GM12878 (cell line): ENCODE measurements around the gene FNDC3B. TPM values are rescaled to one million over a fixed set of nuclear protein-coding genes. Genes with fewer than 3 reads are reported as not detected.

ENCODE experiments used
- ATAC-seq: fragments of 200-7000 bp; cut with Tn5 transposase; 3 replicates; pipeline ENCODE4 v1.9.1; 2020; ENCODE audit warnings: mild to moderate bottlenecking, moderate library complexity
- BruUV-seq: library from RNA; stranded (reverse); fragments of 400-500 nt; replicated peaks from 2 replicates; lab custom pipeline; 2021; lab: Mats Ljungman, UMichigan
- CTCF ChIA-PET: fragments of 300-600 bp; sonication (Branson Sonifier 250); formaldehyde crosslinking; extraction: SDS; loops from one replicate; lab custom pipeline; 2021; ENCODE audit warnings: inconsistent platforms; lab: Yijun Ruan, JAX
- POLR2A ChIA-PET: fragments of 350-600 bp; formaldehyde crosslinking; extraction: SDS; loops from one replicate; lab custom pipeline; 2021; ENCODE audit warnings: inconsistent platforms; lab: Charles Lee
- RAD21 ChIA-PET: fragments of 300-600 bp; sonication (Branson Sonifier 250); formaldehyde crosslinking; loops from one replicate; lab custom pipeline; 2023; ENCODE audit warnings: antibody characterized with exemption; ENCODE audit not compliant: unreplicated experiment; lab: Charles Lee
- SMC1A ChIA-PET: fragments of 300-600 bp; sonication (Branson Sonifier 250); formaldehyde crosslinking; loops from one replicate; lab custom pipeline; 2023; ENCODE audit not compliant: unreplicated experiment, uncharacterized antibody; lab: Charles Lee
- DNase-seq: peaks from one replicate; pipeline ENCODE4 v3.0.0-alpha.2; 2011; ENCODE audit warnings: low read depth, low spot score
- FAIRE-seq: peaks from 3 replicates; lab custom pipeline; 2011; peaks lifted over from hg19 to GRCh38; lab: Jason Lieb, UNC
- H2AFZ ChIP-seq: 2 replicates; pipeline ENCODE4 v1.6.0; 2011; ENCODE audit warnings: low read depth, low read length, control low read depth; ENCODE audit not compliant: control insufficient read depth
- H3K27ac ChIP-seq: 2 replicates; pipeline ENCODE4 v1.5.1; 2011; ENCODE audit warnings: control low read depth; ENCODE audit not compliant: control insufficient read depth, insufficient read depth
- H3K27me3 ChIP-seq, 2 experiments: replicated peaks in 1 of 2; 2 replicates each; pipeline versions ENCODE4 v1.6.0 to v1.6.1; 2011; ENCODE audit warnings: low read length in 1 of 2; ENCODE audit not compliant: control insufficient read depth in 2 of 2, insufficient read depth in 2 of 2
- H3K36me3 ChIP-seq, 2 experiments: 2 replicates each; pipeline ENCODE4 v1.5.1; 2011; ENCODE audit warnings: low read length in 1 of 2; ENCODE audit not compliant: control insufficient read depth in 2 of 2, insufficient read depth in 2 of 2
- H3K4me1 ChIP-seq: 2 replicates; pipeline ENCODE4 v1.6.1; 2011; ENCODE audit warnings: mild to moderate bottlenecking, low read length, moderate library complexity, mixed read lengths; ENCODE audit not compliant: control insufficient read depth, insufficient read depth
- H3K4me2 ChIP-seq: 2 replicates; pipeline ENCODE4 v1.6.0; 2011; ENCODE audit warnings: control low read depth; ENCODE audit not compliant: control insufficient read depth, insufficient read depth
- H3K4me3 ChIP-seq: fragments of 200-600 bp; sonication (generic); 2 replicates; pipeline ENCODE4 v1.5.1; 2016
- H3K79me2 ChIP-seq: 2 replicates; pipeline ENCODE4 v1.6.0; 2011; ENCODE audit warnings: low read length; ENCODE audit not compliant: control insufficient read depth, insufficient read depth
- H3K9ac ChIP-seq: 2 replicates; pipeline ENCODE4 v1.8.0; 2011; ENCODE audit warnings: low read length, control low read depth, mixed read lengths; ENCODE audit not compliant: control insufficient read depth, insufficient read depth
- H3K9me3 ChIP-seq: replicated peaks from 3 replicates; pipeline ENCODE4 v1.5.1; 2011; ENCODE audit warnings: mild to moderate bottlenecking, low read length; ENCODE audit not compliant: control insufficient read depth, insufficient read depth
- H4K20me1 ChIP-seq: 2 replicates; pipeline ENCODE4 v1.6.0; 2011; ENCODE audit not compliant: control insufficient read depth, insufficient read depth
- BRCA1 ChIP-seq: IDR thresholded peaks from 2 replicates; pipeline ENCODE4 v1.6.1; 2011; ENCODE audit warnings: low read depth, low read length, improper control_type of control experiment
- NFXL1 ChIP-seq: fragments of 450-650 bp; IDR thresholded peaks from 2 replicates; pipeline ENCODE4 v1.6.1; 2017; ENCODE audit warnings: antibody characterized with exemption, mild to moderate bottlenecking, borderline replicate concordance
- PBX3 ChIP-seq: IDR thresholded peaks from 2 replicates; pipeline ENCODE4 v1.6.1; 2011; ENCODE audit warnings: mild to moderate bottlenecking, low read depth, low read length, moderate library complexity; ENCODE audit not compliant: insufficient replicate concordance
- SMAD1 ChIP-seq: fragments of 450-650 bp; IDR thresholded peaks from 2 replicates; pipeline ENCODE4 v1.6.1; 2018; ENCODE audit warnings: mild to moderate bottlenecking, low read depth; ENCODE audit not compliant: partially characterized antibody
- TARDBP ChIP-seq: IDR thresholded peaks from 2 replicates; pipeline ENCODE4 v1.6.1; 2016; ENCODE audit warnings: borderline replicate concordance
- TCF12 ChIP-seq: IDR thresholded peaks from 2 replicates; pipeline ENCODE4 v1.6.1; 2011; ENCODE audit warnings: low read depth, mild to moderate bottlenecking, low read length
- USF2 ChIP-seq: IDR thresholded peaks from 2 replicates; pipeline ENCODE4 v1.6.1; 2011; ENCODE audit warnings: low read depth, low read length, improper control_type of control experiment, borderline replicate concordance
- ZBTB11 ChIP-seq: fragments of 450-650 bp; formaldehyde crosslinking; IDR thresholded peaks from 2 replicates; pipeline ENCODE4 v1.5.0; 2022; ENCODE audit warnings: mild to moderate bottlenecking, missing genetic modification characterization
- ZBTB4 ChIP-seq: fragments of 450-650 bp; formaldehyde crosslinking; IDR thresholded peaks from 2 replicates; pipeline ENCODE4 v1.4.0; 2022; ENCODE audit warnings: mild to moderate bottlenecking, moderate library complexity
- ZSCAN29 ChIP-seq: fragments of 450-650 bp; IDR thresholded peaks from 2 replicates; pipeline ENCODE4 v1.6.1; 2017; ENCODE audit warnings: mild to moderate bottlenecking, moderate library complexity
- WGBS: methylation state at CpG from one replicate; pipeline ENCODE4 v1.1.6; 2016; ENCODE audit warnings: low lambda C conversion rate; ENCODE audit not compliant: insufficient replicate concordance, insufficient coverage; ENCODE audit errors: missing lambda C conversion rate; 5-methylcytosine and 5-hydroxymethylcytosine counted together
- in situ Hi-C: fragments of 300-500 bp; cut with MboI; formaldehyde crosslinking; loops from 9 replicates; pipeline ENCODE4 v1.14.3; 2018; ENCODE audit warnings: mixed read lengths
- intact Hi-C: fragments of 100-400 bp; cut with micrococcal nuclease; formaldehyde crosslinking; loops from one replicate; pipeline ENCODE4 v1.14.2; 2022; ENCODE audit not compliant: unreplicated experiment
- polyA plus RNA-seq, 11 experiments: library from polyadenylated mRNA; depleted of rRNA in 4 of 11; unstranded in 6 of 11; stranded (reverse) in 5 of 11; fragments of >200 nt; fragmentation: Nextera tagmentation in 4 of 11; fragmentation: Illumina TruSeq in 1 of 11; extraction: Ambion mirVana in 4 of 11; extraction: Trizol in 1 of 11; gene quantifications; 1 replicate in 1 of 11; 2 replicates in 10 of 11; pipeline versions ENCODE4 v1.2.1 to v1.2.3, GENCODE V29; 2011 to 2016; ENCODE audit warnings: inconsistent platforms in 2 of 11, missing spikeins in 2 of 11, low read depth in 1 of 11
- total RNA-seq, 4 experiments: library from RNA; depleted of rRNA in 3 of 4; stranded (reverse); fragments of >200 nt in 3 of 4; fragmentation: Illumina TruSeq in 1 of 4; extraction: Trizol in 1 of 4; gene quantifications; 2 replicates each; pipeline versions ENCODE4 v1.2.1 to v1.2.3, GENCODE V29; 2013 to 2021

The FNDC3B gene
- total and polyA plus RNA-seq, 10 of the 15 experiments (the other 5 are each of a cell fraction or from before 2014, with no cell fraction given) = 7.9 to 35.0 (median 18.5) TPM

- ATAC-seq (no peak), DNase-seq (no peak), FAIRE-seq (no peak)
- H3K4me2 ChIP-seq = no peak overlapping the region
- BruUV-seq = no TSS peak
- H3K4me1 ChIP-seq = no peaks in the 10 kb centered on the region
- H2AFZ ChIP-seq = no peak overlapping the region
- RAD21 ChIA-PET = no interaction called here
- POLR2A ChIA-PET = no interaction called here
- no peaks in the 10 kb centered on the region for H3K79me2 ChIP-seq
- H3K4me3 ChIP-seq = no peak overlapping the region
- TF ChIP-seq TARDBP = no peak
- TF ChIP-seq ZSCAN29 = no peak
- TF ChIP-seq PBX3 = no peak
- TF ChIP-seq ZBTB11 (CRISPR knock-in tag) = no peak
- no peak for TF ChIP-seq SMAD1
- TF ChIP-seq NFXL1 = no peak
- TF ChIP-seq TCF12 = no peak
- no peak for TF ChIP-seq USF2
- no peak for TF ChIP-seq BRCA1
- TF ChIP-seq ZBTB4 = no peak
- 79% methylated on average over 7 of the region's 7 CpGs for WGBS
- in situ Hi-C loops = no loop called here
- no peaks in the 10 kb centered on the region for H3K27me3 ChIP-seq
- no peaks in the 10 kb centered on the region for H3K9me3 ChIP-seq
- CTCF ChIA-PET = interaction anchor here (1.7 kb wide), 1 partner anchor 11 kb away, joined by 3 read pairs; no protein-coding TSS in a partner anchor
- SMC1A ChIA-PET = no interaction called here
- no peak overlapping the region for H3K9ac ChIP-seq
- intact Hi-C loops = no loop called here
- no peaks in the 10 kb centered on the region for H4K20me1 ChIP-seq
- no peak overlapping the region for H3K27ac ChIP-seq
- peaks cover 3 to 11% of the 10 kb centered on the region in 2 experiments for H3K36me3 ChIP-seq
These were observed 357.0 kb downstream of the FNDC3B start for GRCh38 chr3:172396400-172396799.
